Pulmonary artery endothelial cell (primary cell): ENCODE results near the gene PRPF40B. TPM values are rescaled to one million over a fixed set of nuclear protein-coding genes. Genes with fewer than 3 reads are reported as not detected.

Experiments
- DNase-seq: peaks from one replicate; pipeline ENCODE4 v3.0.0-alpha.2; 2011; ENCODE audit warnings: low read depth, low spot score
- total RNA-seq: library from RNA; depleted of rRNA; stranded (reverse); fragments of >200 nt; gene quantifications from 2 replicates; pipeline ENCODE4 v1.2.3, GENCODE V29; 2014

PRPF40B gene
- total RNA-seq, 1 donor from 2014 or later: 4.1 TPM

GRCh38 chr12:49658276-49658675 is 34.9 kb downstream of the PRPF40B start:
- DNase-seq: no peak

DNA sequence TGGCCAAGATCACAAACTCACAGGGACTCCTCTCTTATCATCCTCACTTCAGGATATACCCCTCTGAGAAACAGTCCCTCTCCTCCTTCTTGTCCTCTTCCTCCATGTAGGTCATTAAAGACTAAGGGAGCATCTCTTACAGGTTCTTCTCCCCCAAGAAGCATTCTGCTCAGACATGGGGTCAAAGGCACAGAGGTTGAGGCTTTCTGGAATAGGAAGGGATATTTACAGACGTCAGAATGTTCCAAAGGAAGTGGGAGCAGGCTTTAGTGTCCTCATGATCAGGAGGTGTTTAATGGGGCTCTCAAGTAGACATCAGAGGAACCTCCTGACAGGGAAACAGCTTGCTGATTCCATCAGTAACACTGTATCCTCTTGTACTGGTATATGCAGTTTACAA is 36.4 kb downstream of the PRPF40B start:
- no peak for DNase-seq

GRCh38 chr12:49661191-49661590 is 37.8 kb downstream of the PRPF40B start:
- no peak for DNase-seq

DNA sequence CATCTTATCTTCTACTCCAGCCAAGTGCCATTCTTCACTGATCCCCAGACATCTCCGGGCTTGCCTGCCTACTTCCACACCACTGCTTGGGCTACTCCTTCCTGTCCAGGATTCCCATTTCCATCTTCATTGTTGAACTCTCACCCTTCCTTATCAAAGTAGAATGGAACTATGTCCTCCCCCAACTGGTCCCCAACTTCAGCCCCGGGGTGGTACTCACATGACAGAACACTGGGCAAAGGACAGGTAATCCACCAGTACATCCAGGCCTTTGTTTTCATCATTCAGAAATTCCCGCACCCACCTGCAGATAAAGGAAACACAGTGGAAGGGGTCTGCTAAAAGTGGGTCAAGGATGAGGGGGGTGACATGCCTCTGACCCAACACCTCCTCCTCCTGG is 38.4 kb downstream of the PRPF40B start:
- no peak for DNase-seq

- DNase-seq: peak; percentile 88
Measured at GRCh38 chr12:49662998-49663843, 39.9 kb downstream of the PRPF40B start.

DNA sequence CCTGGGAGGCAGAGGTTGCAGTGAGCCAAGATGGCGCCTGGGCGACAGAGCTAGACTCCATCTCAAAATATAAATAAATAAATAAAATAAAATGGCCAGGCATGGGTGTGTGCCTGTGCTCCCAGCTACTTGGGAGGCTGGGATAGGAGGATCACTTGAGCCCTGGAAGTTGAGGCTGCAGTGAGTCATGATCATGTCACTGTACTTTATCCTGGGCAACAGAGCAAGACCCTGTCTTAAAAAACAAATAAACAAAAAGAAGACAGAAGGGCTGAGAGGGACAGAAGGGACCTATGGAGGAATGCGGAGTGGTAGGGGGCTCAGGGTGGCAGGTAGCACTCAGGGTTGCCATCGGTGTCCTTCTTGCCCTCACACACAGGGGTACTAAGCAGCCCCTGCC is 40.8 kb downstream of the PRPF40B start:
- DNase-seq: no peak

GRCh38 chr12:49664591-49665239 is 41.4 kb downstream of the PRPF40B start:
- peak; percentile 62 for DNase-seq

- no peak for DNase-seq
Measured at GRCh38 chr12:49665384-49665783, 42.0 kb downstream of the PRPF40B start.

DNA sequence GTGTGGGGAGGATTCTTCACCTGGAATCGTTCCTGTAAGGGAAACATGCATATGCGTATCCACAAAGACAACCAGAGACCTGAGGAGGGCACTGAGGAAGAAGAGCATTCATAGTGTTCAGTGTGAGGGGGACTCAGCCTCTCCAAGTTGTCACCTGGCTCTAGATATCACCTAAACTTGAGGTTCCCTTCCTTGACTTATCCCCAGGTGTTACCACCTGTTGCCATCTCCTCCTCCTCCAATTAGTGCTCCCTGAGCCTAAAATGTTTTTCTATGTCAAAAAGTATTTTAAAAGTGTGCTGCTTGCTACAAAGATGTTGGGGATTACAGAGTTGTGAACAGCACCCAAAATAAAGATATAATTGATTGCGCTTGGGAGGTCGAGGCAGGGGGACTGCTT is 42.8 kb downstream of the PRPF40B start:
- DNase-seq: no peak

DNA sequence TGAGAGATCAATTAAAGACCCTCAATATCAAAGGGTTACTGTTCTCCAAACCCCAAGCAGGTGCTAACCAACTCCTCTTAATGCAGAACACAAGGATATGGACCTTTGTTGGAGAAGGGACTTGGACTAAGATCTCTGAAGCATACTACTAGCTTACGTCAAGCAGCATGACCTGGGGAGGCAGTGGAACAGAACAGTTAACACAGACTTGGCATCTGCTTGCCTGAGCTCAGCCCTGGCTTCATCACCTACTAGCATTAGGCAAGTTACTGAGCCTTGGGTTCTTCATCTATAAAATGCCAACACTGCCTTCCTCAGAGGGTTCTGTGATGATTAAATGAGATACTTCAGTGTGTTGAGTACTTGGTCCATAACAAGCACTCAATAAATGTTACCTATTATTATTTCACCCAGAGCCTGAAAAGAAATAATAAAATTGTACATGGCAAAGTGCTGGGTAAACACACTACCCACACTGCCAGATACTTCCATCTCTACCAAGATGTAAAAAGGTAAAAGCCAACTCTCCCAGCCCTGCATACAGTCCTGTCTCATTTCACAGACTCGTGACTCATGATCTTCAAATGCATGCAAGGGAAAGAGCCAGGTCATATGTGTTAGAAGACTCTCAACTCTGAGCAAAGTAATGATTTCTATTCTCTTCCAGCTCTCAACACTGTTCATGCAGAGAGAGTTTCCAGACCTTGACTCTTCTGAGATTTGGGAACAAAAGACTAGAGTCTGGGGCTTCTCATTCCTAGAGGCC is 44.1 kb downstream of the PRPF40B start:
- no peak for DNase-seq

DNA sequence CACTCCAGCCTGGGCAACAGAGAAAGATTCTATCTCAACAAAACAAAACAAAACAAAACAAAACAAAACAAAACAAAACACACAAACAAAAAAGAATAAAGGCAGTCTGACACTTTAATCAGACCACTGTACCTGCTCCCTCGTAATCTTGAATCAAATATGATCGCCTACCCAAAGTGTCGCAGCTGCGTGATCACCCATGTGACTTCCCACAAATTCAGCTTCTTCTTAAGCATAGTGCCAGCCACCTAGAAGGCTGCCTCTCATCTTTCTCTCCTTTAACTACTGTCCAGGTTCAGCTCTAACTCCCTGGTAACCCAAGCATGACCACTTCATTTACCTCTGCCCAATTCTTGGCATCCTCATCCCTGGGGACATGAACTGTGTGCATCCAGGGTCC is 46.4 kb downstream of the PRPF40B start:
- no peak for DNase-seq

DNA sequence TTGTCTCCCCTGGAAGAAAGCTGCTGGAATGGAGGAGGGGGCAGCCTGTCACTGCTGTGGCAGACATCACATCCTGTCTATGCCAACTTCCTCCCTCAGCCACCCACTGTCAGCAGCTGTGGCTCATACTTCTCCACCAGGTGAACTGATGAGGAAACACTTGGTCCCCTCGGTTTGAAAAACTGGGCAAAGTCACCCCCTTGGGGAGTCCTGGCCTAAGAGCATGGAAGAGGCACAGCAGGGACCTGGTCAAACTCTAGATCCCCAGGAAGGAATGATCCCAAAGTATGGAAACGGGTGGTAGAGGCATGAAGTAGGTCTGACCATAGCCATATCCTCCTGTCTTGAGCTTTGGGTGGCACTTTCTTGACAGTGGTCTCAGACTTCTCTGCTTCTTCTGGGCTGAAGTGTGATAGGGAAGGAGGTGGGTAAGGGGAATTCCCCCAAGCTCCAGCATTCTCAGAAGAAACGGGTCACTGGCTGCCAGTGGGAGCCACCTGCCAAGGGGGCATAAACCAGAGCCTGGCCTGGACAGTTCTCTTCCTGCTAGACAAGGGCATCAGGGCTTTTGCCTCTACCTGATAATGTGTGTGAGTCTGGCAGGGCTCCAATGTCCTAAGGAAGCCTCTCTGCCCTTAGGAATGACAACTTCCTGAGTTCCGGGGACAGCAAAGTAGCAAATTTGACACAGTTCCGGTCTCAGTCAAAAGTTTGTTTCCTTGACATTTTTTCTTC is 47.8 kb downstream of the PRPF40B start:
- DNase-seq: no peak

- no peak for DNase-seq
Measured at GRCh38 chr12:49672301-49673217, 49.2 kb downstream of the PRPF40B start.

DNA sequence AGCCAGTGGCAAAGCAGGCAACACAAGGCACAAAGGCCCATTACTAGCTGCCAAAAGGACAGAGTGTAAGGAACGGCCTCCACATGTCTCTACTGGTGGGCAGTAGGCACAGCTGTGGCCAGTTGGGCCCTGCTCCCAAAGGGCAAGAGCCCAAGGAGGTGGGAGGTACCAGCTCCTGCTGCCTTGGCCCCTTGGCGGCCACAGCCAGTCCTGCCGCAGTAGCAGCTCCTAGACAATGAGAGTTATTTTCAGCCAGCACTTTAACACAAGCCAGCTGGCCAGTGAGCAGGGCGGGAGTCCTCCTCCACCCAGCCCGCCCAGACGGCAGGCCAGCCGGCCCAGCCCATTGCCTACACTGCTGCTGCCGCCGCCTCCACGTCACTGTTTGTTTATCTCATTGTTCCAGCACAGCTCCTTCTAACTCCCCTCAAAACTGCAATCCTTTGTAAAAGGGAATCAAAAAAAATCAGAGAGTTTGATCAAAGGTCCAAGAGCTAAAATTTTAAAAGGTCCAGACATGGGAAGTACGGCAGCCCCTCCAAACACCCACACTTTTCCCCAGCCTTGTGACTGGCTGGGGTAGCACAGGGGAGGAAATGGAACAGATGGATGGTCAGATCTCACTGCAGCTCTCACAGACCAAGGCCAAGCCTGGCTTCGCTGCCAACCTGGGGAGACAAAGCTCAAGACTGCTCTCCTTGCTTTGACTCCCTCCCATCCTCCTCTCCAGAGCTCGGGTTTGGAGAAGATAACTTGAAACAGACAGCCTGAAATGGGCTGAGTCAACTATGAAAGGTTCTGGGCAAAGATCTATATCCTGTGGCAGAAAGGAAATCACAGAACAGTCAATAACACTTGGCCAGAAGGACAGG is 50.3 kb downstream of the PRPF40B start:
- DNase-seq: peak; percentile 93

DNA sequence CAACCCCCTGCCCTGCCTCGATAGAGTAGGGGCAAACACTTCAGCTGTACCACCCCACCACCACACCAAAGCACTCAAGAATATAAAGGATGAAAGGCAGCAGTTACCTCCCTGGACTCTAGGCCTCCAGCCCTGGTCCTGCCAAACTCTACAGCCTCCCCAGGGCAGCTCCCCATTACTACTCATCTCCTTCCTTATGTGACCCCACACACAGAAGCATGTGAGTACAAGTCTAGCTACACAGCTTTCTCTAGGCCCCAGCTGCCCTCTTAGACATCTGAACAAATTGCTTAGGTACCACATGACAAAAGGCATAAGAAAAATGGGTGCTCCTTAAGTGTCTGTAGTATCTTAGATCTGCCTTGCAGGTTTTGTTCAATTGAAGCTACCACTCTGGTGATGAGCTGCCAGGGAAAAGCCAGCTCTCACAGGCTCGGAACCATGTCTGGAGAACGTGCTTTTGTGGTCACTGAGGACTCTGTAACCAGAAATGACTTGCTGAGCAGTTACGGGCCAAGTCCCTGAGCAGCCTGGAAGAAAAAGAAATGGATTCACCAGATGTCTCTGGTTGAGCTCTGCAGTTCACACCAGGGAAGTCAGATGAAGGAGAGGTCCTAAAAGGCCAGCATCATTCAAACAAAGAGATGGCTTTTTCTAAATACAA is 51.1 kb downstream of the PRPF40B start:
- no peak for DNase-seq

- DNase-seq: no peak
Measured at GRCh38 chr12:49675137-49675536, 51.8 kb downstream of the PRPF40B start.

DNA sequence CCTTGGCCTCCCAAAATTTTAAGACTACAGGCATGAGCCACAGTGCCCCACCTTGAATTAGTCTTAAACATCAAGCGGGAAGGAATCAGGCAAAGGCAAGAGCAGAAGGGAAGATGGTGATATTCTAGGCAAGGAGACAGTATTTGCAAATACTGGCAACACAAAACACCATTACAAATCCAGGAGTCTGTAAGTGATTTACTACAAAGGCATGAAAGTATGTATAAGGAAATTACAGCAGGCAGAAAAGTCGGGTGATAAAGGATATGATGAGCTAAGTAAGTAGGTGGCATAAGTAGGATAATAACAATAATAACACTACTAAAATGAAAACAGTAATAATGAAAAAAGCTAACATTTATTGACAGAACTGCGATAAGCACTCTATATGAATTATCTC is 55.4 kb downstream of the PRPF40B start:
- DNase-seq: no peak

GRCh38 chr12:49680075-49680474 is 56.7 kb downstream of the PRPF40B start:
- no peak for DNase-seq
